ENCODE data around the gene ATF7IP. TPM values are rescaled to one million over a fixed set of nuclear protein-coding genes. Genes with fewer than 3 reads are reported as not detected.
"Not testable (repeated sequence)": the region's sequence is repeated elsewhere in the genome, so short reads cannot be mapped to it uniquely, and the experiment has no call there.

The ATF7IP gene
- total RNA-seq, 1 donor from 2014 or later: 204 TPM

DNA sequence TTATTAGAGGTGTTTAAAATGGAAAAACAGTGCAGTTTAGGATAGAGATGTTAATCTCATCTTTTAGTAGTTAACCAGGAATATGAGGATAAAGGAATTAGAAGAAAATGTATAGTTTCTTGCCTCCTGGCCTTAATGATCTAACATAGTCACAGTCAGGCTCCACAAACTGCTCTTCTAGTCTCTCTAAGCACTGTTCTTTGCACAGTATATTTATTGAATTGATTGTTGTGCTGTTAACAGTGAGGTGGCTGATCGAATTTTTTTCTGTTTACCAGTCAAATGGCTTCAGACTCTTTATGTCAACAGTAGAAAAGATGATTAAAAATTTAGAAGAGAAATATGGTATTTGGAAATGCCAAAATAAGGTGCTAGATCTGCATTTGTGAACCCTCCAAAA, 37.8 kb downstream of the ATF7IP start:
- H3K4me1 Mint-ChIP-seq (ENCODE audit: low read depth, unreplicated experiment): peaks cover 30% of the 10 kb centered on the region
- TF ChIP-seq, protein P1, sequence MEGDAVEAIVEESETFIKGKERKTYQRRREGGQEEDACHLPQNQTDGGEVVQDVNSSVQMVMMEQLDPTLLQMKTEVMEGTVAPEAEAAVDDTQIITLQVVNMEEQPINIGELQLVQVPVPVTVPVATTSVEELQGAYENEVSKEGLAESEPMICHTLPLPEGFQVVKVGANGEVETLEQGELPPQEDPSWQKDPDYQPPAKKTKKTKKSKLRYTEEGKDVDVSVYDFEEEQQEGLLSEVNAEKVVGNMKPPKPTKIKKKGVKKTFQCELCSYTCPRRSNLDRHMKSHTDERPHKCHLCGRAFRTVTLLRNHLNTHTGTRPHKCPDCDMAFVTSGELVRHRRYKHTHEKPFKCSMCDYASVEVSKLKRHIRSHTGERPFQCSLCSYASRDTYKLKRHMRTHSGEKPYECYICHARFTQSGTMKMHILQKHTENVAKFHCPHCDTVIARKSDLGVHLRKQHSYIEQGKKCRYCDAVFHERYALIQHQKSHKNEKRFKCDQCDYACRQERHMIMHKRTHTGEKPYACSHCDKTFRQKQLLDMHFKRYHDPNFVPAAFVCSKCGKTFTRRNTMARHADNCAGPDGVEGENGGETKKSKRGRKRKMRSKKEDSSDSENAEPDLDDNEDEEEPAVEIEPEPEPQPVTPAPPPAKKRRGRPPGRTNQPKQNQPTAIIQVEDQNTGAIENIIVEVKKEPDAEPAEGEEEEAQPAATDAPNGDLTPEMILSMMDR (IDR thresholded peaks at IDR 0.05; ENCODE audit: partially characterized antibody, unreplicated experiment): no peak
- peak overlapping the region; percentile 50 for H3K4me3 Mint-ChIP-seq (ENCODE audit: unreplicated experiment)
- peaks cover 3% of the 10 kb centered on the region for H3K27me3 Mint-ChIP-seq (ENCODE audit: unreplicated experiment)
- DNase-seq: no peak
- peaks cover 4% of the 10 kb centered on the region for H3K36me3 Mint-ChIP-seq (ENCODE audit: unreplicated experiment)
- peak overlapping the region; percentile 65 for H3K27ac Mint-ChIP-seq (ENCODE audit: unreplicated experiment)
- peaks cover 9% of the 10 kb centered on the region for H3K9me3 Mint-ChIP-seq (ENCODE audit: unreplicated experiment)

DNA sequence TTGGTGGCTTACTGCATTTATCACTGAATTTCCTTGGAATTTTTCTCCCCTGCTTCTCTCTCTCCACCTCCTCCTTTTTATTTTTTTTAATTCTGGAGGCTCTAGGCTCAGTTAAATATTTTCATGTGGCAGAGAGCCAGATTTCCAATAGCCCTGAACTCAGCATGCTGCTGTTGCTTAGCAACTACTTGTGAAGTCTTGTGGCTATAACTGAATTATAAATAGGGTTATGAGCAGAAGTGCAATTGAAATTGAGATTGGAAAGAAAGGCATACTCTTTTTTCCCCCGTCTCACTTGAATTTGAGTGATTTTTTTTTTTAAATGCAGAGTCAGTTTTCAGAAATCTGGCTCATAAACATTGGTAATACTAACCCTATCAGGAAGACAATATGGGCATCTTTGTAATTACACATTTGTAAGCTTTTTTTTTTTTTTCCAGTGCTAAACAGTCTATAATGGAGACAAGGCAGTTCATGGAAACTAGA, 38.3 kb downstream of the ATF7IP start:
- peaks cover 4% of the 10 kb centered on the region for H3K36me3 Mint-ChIP-seq (ENCODE audit: unreplicated experiment)
- peak overlapping the region; percentile 50 for H3K4me3 Mint-ChIP-seq (ENCODE audit: unreplicated experiment)
- no peak for DNase-seq

DNA sequence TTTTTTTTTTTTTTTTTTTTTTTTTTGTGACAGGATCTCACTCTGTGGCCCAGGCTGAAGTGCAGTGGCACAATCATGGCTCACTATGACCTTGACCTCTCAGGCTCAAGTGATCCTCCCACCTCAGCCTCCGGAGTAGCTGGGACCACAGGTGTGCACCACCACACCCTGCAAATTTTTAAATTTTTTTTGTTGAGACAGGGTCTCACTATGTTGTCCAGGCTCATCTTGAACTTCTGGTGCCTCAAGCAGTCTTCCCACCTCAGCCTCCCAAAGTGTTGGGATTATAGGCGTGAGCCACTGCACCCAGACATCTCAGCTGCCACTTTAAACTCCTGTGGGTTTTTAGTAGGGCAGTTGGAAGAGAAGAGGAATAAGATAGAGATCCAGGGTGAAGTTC, 39.9 kb downstream of the ATF7IP start:
- DNase-seq; H3K4me3 Mint-ChIP-seq (ENCODE audit: unreplicated experiment); H3K9me3 Mint-ChIP-seq (ENCODE audit: unreplicated experiment); H3K27me3 Mint-ChIP-seq (ENCODE audit: unreplicated experiment); H3K27ac Mint-ChIP-seq (ENCODE audit: unreplicated experiment); H3K36me3 Mint-ChIP-seq (ENCODE audit: unreplicated experiment): not testable (repeated sequence)
- peaks cover 22% of the 10 kb centered on the region for H3K4me1 Mint-ChIP-seq (ENCODE audit: low read depth, unreplicated experiment)

More for the DNA sequence above, 38.3 kb downstream of the ATF7IP start:
- TF ChIP-seq, protein P1 (IDR thresholded peaks at IDR 0.05; ENCODE audit: partially characterized antibody, unreplicated experiment): no peak
- H3K27ac Mint-ChIP-seq (ENCODE audit: unreplicated experiment): peak overlapping the region; percentile 35
- H3K27me3 Mint-ChIP-seq (ENCODE audit: unreplicated experiment): peaks cover 3% of the 10 kb centered on the region
- peaks cover 9% of the 10 kb centered on the region for H3K9me3 Mint-ChIP-seq (ENCODE audit: unreplicated experiment)
- H3K4me1 Mint-ChIP-seq (ENCODE audit: low read depth, unreplicated experiment): peaks cover 30% of the 10 kb centered on the region

DNA sequence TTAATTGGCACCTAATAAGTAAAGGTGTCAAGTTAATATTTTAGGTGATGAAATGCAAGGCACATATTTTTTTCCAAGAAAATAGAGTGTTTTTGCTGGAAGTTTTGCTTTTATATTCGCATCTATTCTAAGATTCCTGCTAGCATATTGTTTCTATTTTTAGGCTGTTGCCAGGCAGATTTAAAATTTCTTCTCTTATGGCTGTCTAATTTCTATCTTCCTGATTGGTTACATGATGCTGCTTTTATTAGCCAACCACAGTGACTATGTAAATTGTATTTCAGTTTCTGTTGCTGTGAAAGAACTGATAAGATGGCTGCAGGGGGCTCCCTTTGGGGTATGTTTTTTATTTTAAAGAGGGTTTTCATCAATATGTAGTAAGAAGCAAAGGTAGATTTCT, 42.7 kb downstream of the ATF7IP start:
- Mint-ChIP-seq H3K9me3 (ENCODE audit: unreplicated experiment) (peaks cover 4% of the 10 kb centered on the region), H3K27ac (ENCODE audit: unreplicated experiment) (peak overlapping the region; percentile 30), H3K4me1 (ENCODE audit: low read depth, unreplicated experiment) (peaks cover 20% of the 10 kb centered on the region), H3K27me3 (ENCODE audit: unreplicated experiment) (peaks cover 3% of the 10 kb centered on the region), H3K4me3 (ENCODE audit: unreplicated experiment) (no peak overlapping the region), H3K36me3 (ENCODE audit: unreplicated experiment) (peaks cover 11% of the 10 kb centered on the region)
- DNase-seq: no peak
- TF ChIP-seq, protein P1 (IDR thresholded peaks at IDR 0.05; ENCODE audit: partially characterized antibody, unreplicated experiment): no peak

DNA sequence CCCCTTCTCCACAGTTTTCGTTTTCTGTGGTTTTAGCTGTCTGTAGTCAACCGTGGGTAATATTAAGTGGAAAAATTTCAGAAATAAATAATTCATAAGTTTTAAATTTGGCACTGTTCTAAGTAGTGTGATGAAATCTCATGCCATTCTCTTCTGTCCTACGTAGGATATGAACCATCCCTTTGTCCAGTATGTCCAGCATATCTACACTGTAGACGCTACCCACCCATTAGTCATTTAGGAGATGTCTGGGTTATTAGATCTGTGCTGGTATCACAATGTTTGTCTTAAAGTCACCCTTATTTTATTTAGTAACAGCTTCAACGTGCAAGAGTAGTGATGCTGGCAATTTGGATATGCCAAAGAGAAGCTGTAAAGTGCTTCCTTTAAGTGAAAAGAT, 44.7 kb downstream of the ATF7IP start:
- Mint-ChIP-seq H3K27ac (ENCODE audit: unreplicated experiment) (no peak overlapping the region), H3K36me3 (ENCODE audit: unreplicated experiment) (peaks cover 11% of the 10 kb centered on the region), H3K27me3 (ENCODE audit: unreplicated experiment) (peaks cover 1% of the 10 kb centered on the region), H3K4me1 (ENCODE audit: low read depth, unreplicated experiment) (peaks cover 16% of the 10 kb centered on the region), H3K4me3 (ENCODE audit: unreplicated experiment) (no peak overlapping the region), H3K9me3 (ENCODE audit: unreplicated experiment) (peaks cover 4% of the 10 kb centered on the region)
- no peak for DNase-seq
- TF ChIP-seq, protein P1 (IDR thresholded peaks at IDR 0.05; ENCODE audit: partially characterized antibody, unreplicated experiment): no peak
